Testis (tissue), 3 donors: ENCODE data around the gene HES1. TPM values are rescaled to one million over a fixed set of nuclear protein-coding genes. Genes with fewer than 3 reads are reported as not detected.

Experiments
- DNase-seq: peaks from one replicate; pipeline ENCODE4 v3.0.0-alpha.2; 2019
- H3K27ac ChIP-seq, 2 donors: fragments of 200-600 bp; sonication (generic); one replicate each; pipeline ENCODE4 v1.5.1; 2019
- H3K27me3 ChIP-seq: fragments of 200-600 bp; sonication (generic); one replicate; pipeline ENCODE4 v1.5.1; 2019
- H3K36me3 ChIP-seq: fragments of 200-600 bp; sonication (generic); one replicate; pipeline ENCODE4 v1.5.1; 2017; ENCODE audit warnings: low read depth; ENCODE audit errors: missing control alignments
- H3K4me1 ChIP-seq: fragments of 200-600 bp; sonication (generic); one replicate; pipeline ENCODE4 v1.5.1; 2019
- H3K4me3 ChIP-seq, 2 donors: fragments of 200-600 bp; sonication (generic); one replicate each; pipeline ENCODE4 v1.5.1; 2017 to 2019
- H3K9me3 ChIP-seq: fragments of 200-600 bp; sonication (generic); one replicate; pipeline ENCODE4 v1.5.1; 2017
- CTCF ChIP-seq, 3 experiments: fragments of 450-650 bp in 2 of 3; fragments of 200-600 bp in 1 of 3; sonication (generic) in 1 of 3; IDR thresholded peaks; one replicate each; pipeline ENCODE4 v1.5.1; 2016 to 2019; ENCODE audit warnings: antibody characterized with exemption in 3 of 3, mild to moderate bottlenecking in 2 of 3, moderate library complexity in 1 of 3
- POLR2A ChIP-seq: fragments of 450-650 bp; IDR thresholded peaks from one replicate; pipeline ENCODE4 v1.6.1; 2017; ENCODE audit warnings: antibody characterized with exemption, mild to moderate bottlenecking, moderate library complexity
- WGBS, 2 donors: methylation state at CpG; one replicate each; pipeline ENCODE4 v1.1.5; 2018; 5-methylcytosine and 5-hydroxymethylcytosine counted together
- intact Hi-C: fragments of 100-400 bp; cut with DNase I; formaldehyde crosslinking; loops from one replicate; pipeline ENCODE4 v1.15.1; 2023; ENCODE audit warnings: low total_unique reads
- polyA plus RNA-seq: library from polyadenylated mRNA; stranded (reverse); fragments of 350-450 nt; fragmentation: Illumina TruSeq; extraction: RNeasy Lipid Tissue Mini Kit (QIAGEN cat#74804); gene quantifications from one replicate; pipeline ENCODE4 v1.2.3, GENCODE V29; 2014; ENCODE audit warnings: low read depth, low replicate concordance; ENCODE audit not compliant: insufficient read depth
- total RNA-seq, 2 donors: library from RNA; depleted of rRNA; stranded (reverse); fragments of >200 nt; gene quantifications; one replicate each; pipeline ENCODE4 v1.2.3, GENCODE V29; 2016

The HES1 gene
- total and polyA plus RNA-seq, 3 donors from 2014 or later: 17.5 to 41.1 (median 38.9) TPM

GRCh38 chr3:194134757-194135515, 1.0 kb upstream of the HES1 start:
- Histone ChIP-seq H3K27ac (peak overlapping the region; percentile 87 to 93), H3K4me1 (peaks cover 49% of the 10 kb centered on the region), H3K36me3 (no peaks in the 10 kb centered on the region), H3K4me3 (peak overlapping the region; percentile 57 to 73), H3K27me3 (no peaks in the 10 kb centered on the region), H3K9me3 (no peaks in the 10 kb centered on the region)
- intact Hi-C loops: loop anchor here (5.0 kb wide), 1 partner anchor 137 kb away; no protein-coding TSS in a partner anchor
- DNase-seq: peak; percentile 94
- TF ChIP-seq CTCF (IDR thresholded peaks at IDR 0.05) (no peak), POLR2A (no peak)
- WGBS, 2 donors: 0 to 1% methylated on average over 20 to 66 of the region's 68 CpGs

GRCh38 chr3:194135516-194135805, 487 bp upstream of the HES1 start:
- 1 to 3% methylated on average over 4 of the region's 4 CpGs for WGBS, 2 donors

GRCh38 chr3:194136519-194137007, 615 bp downstream of the HES1 start:
- H3K36me3 ChIP-seq: no peaks in the 10 kb centered on the region
- H3K27ac ChIP-seq: peak overlapping the region; percentile 53 to 93
- intact Hi-C loops: loop anchor here (2.0 to 5.0 kb wide), 2 partner anchors 134 to 136 kb away; no protein-coding TSS in a partner anchor
- H3K27me3 ChIP-seq: no peaks in the 10 kb centered on the region
- no peaks in the 10 kb centered on the region for H3K9me3 ChIP-seq
- TF ChIP-seq CTCF (IDR thresholded peaks at IDR 0.05) (no peak), POLR2A (no peak)
- DNase-seq: no peak
- WGBS, 2 donors: 0 to 1% methylated on average over 17 of the region's 17 CpGs
- H3K4me3 ChIP-seq: peak overlapping the region; percentile 56 to 73
- H3K4me1 ChIP-seq: peaks cover 44% of the 10 kb centered on the region

More at GRCh38 chr3:194135516-194135805, 487 bp upstream of the HES1 start:
- Histone ChIP-seq H3K36me3 (no peaks in the 10 kb centered on the region), H3K27ac (peak overlapping the region in 1 of 2 donors; percentile 93), H3K4me3 (peak overlapping the region; percentile 57 to 73), H3K9me3 (no peaks in the 10 kb centered on the region), H3K27me3 (no peaks in the 10 kb centered on the region), H3K4me1 (peaks cover 49% of the 10 kb centered on the region)
- DNase-seq: no peak
- intact Hi-C loops: loop anchor here (5.0 kb wide), 1 partner anchor 137 kb away; no protein-coding TSS in a partner anchor
- TF ChIP-seq POLR2A: no peak
- no peak for TF ChIP-seq CTCF (IDR thresholded peaks at IDR 0.05)

- H3K36me3 ChIP-seq: no peaks in the 10 kb centered on the region
- intact Hi-C loops: loop anchor here (2.0 to 5.0 kb wide), 2 partner anchors 134 to 135 kb away; no protein-coding TSS in a partner anchor
- peak overlapping the region; percentile 53 to 93 for H3K27ac ChIP-seq
- H3K4me1 ChIP-seq: peaks cover 47% of the 10 kb centered on the region
- no peak for TF ChIP-seq CTCF (IDR thresholded peaks at IDR 0.05)
- TF ChIP-seq POLR2A: no peak
- peak overlapping the region; percentile 56 to 73 for H3K4me3 ChIP-seq
- H3K9me3 ChIP-seq: no peaks in the 10 kb centered on the region
- 0% methylated on average over 29 to 34 of the region's 34 CpGs for WGBS, 2 donors
- H3K27me3 ChIP-seq: no peaks in the 10 kb centered on the region
- peak; percentile 73 for DNase-seq
Measured at GRCh38 chr3:194137008-194137505, 1.1 kb downstream of the HES1 start.
